Measurements from ENCODE around the gene ROCK2.

The ROCK2 gene

GRCh38 chr2:11329776-11330175 is 14.7 kb downstream of the ROCK2 start:
- no peak for TF ChIP-seq POLR2AphosphoS5 (IDR thresholded peaks at IDR 0.05; ENCODE audit: low read depth, low read length)
- no peak for TF ChIP-seq SIN3A (IDR thresholded peaks at IDR 0.05; ENCODE audit: borderline replicate concordance, insufficient read depth, low read length)
- no peak for TF ChIP-seq TAF1 (IDR thresholded peaks at IDR 0.05; ENCODE audit: borderline replicate concordance, insufficient read depth, low read length)
- TF ChIP-seq REST (IDR thresholded peaks at IDR 0.05; ENCODE audit: insufficient read depth in 1 of 2, low read depth in 2 of 2, low read length in 2 of 2): no peak
- no peak for TF ChIP-seq FOXP2 (optimal IDR thresholded peaks at IDR 0.05; ENCODE audit: borderline replicate concordance, extremely low read depth, extremely low read length, insufficient read depth)

GRCh38 chr2:11327871-11328270 is 16.6 kb downstream of the ROCK2 start:
- TF ChIP-seq POLR2AphosphoS5 (IDR thresholded peaks at IDR 0.05; ENCODE audit: low read depth, low read length) (no peak), TAF1 (IDR thresholded peaks at IDR 0.05; ENCODE audit: borderline replicate concordance, insufficient read depth, low read length) (no peak), SIN3A (IDR thresholded peaks at IDR 0.05; ENCODE audit: borderline replicate concordance, insufficient read depth, low read length) (no peak), FOXP2 (optimal IDR thresholded peaks at IDR 0.05; ENCODE audit: borderline replicate concordance, extremely low read depth, extremely low read length, insufficient read depth) (no peak), REST (IDR thresholded peaks at IDR 0.05; ENCODE audit: insufficient read depth in 1 of 2, low read depth in 2 of 2, low read length in 2 of 2) (peak in 1 of 2 experiments; percentile 67; a peak in 2 of 4 replicates)

GRCh38 chr2:11326677-11327211 is 17.7 kb downstream of the ROCK2 start:
- no peak for TF ChIP-seq FOXP2 (optimal IDR thresholded peaks at IDR 0.05; ENCODE audit: borderline replicate concordance, extremely low read depth, extremely low read length, insufficient read depth)
- TF ChIP-seq TAF1 (IDR thresholded peaks at IDR 0.05; ENCODE audit: borderline replicate concordance, insufficient read depth, low read length): no peak
- TF ChIP-seq SIN3A (IDR thresholded peaks at IDR 0.05; ENCODE audit: borderline replicate concordance, insufficient read depth, low read length): no peak
- TF ChIP-seq REST (IDR thresholded peaks at IDR 0.05; ENCODE audit: insufficient read depth in 1 of 2, low read depth in 2 of 2, low read length in 2 of 2): no peak
- TF ChIP-seq POLR2AphosphoS5 (IDR thresholded peaks at IDR 0.05; ENCODE audit: low read depth, low read length): no peak

- no peak for TF ChIP-seq POLR2AphosphoS5 (IDR thresholded peaks at IDR 0.05; ENCODE audit: low read depth, low read length)
- no peak for TF ChIP-seq TAF1 (IDR thresholded peaks at IDR 0.05; ENCODE audit: borderline replicate concordance, insufficient read depth, low read length)
- TF ChIP-seq SIN3A (IDR thresholded peaks at IDR 0.05; ENCODE audit: borderline replicate concordance, insufficient read depth, low read length): no peak
- no peak for TF ChIP-seq REST (IDR thresholded peaks at IDR 0.05; ENCODE audit: insufficient read depth in 1 of 2, low read depth in 2 of 2, low read length in 2 of 2)
- TF ChIP-seq FOXP2 (optimal IDR thresholded peaks at IDR 0.05; ENCODE audit: borderline replicate concordance, extremely low read depth, extremely low read length, insufficient read depth): no peak
Measured at GRCh38 chr2:11325961-11326676, 18.3 kb downstream of the ROCK2 start.

All from PFSK-1 (cell line).